ENCODE data around the gene GINS2. TPM values are rescaled to one million over a fixed set of nuclear protein-coding genes. Genes with fewer than 3 reads are reported as not detected.
A peak's percentile ranks its signal among the peaks of the same experiment; 100 is the strongest.

Gene GINS2
- total RNA-seq, 2 experiments from 2014 or later = 1.1 to 1.4 TPM

DNA sequence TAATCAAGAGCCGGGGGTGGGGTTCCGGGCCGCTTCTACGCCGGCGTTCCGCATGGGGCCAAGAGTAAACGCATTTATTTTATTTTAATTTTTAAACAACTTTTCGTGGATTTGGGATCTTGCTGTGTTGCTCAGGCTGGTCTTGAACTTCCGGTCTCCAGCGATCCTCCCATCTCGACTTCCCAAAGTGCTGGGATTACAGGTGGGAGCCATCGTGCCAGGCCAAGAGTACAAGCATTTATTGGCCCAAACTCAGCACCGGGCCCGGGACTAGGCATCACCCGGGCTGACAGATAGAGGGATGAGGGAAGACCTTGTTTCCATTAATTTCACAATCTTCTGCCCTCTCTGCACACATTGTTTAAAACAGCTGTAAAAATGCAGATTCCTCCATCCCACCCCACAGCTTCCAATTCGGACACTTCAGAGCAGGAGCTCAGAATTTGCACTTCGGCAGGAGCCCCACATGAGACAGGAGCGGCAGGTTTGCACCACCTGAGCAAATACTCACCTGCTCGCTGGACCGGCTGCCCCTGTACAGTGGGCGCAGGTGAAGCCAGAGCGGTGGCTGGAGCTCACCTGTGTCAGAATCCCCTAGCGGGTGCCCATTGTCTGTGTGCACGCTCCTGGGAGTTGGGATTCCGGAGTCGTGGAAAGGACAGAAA lies 663 bp upstream of the GINS2 start:
- Mint-ChIP-seq H3K4me1 (ENCODE audit: low read depth) (no peaks in the 10 kb centered on the region), H3K4me3 (peak overlapping the region; percentile 60), H3K27me3 (peaks cover 6% of the 10 kb centered on the region), H3K36me3 (ENCODE audit: low read depth) (no peaks in the 10 kb centered on the region), H3K27ac (no peak overlapping the region), H3K9me3 (no peaks in the 10 kb centered on the region)
- TF ChIP-seq CTCF (IDR thresholded peaks at IDR 0.05) = no peak
- peaks cover 26% of the 10 kb centered on the region for H3K4me1 ChIP-seq (ENCODE audit: insufficient read depth, low read length)
- DNase-seq (peak in 1 of 14 experiments; percentile 7), ATAC-seq (ENCODE audit: poor library complexity) (no peak)
- no peak overlapping the region for H3K27ac ChIP-seq (ENCODE audit: low read depth in 1 of 2, low read length in 2 of 2)
- H3K4me3 ChIP-seq (ENCODE audit: low read length) = peak overlapping the region; percentile 48
- ChIA-PET POLR2A (no interaction called here), CTCF (interaction anchor here (1.7 kb wide), 1 partner anchor 74 kb away, joined by 6 read pairs; no protein-coding TSS in a partner anchor)
- intact Hi-C loops (cut with DNase I, micrococcal nuclease) = loop anchor here in 1 of 2 experiments (5.0 kb wide), 2 partner anchors 113 to 863 kb away; no protein-coding TSS in a partner anchor
- H3K27me3 ChIP-seq (ENCODE audit: control insufficient read depth in 1 of 2, insufficient read depth in 2 of 2, low read length in 2 of 2) = peaks cover 0 to 3% of the 10 kb centered on the region in 2 experiments
- peaks cover 0 to 9% of the 10 kb centered on the region in 2 experiments for H3K9me3 ChIP-seq (ENCODE audit: control insufficient read depth in 1 of 2, insufficient read depth in 1 of 2, low read length in 2 of 2)
- H3K36me3 ChIP-seq (ENCODE audit: insufficient read depth, low read length) = no peaks in the 10 kb centered on the region

DNA sequence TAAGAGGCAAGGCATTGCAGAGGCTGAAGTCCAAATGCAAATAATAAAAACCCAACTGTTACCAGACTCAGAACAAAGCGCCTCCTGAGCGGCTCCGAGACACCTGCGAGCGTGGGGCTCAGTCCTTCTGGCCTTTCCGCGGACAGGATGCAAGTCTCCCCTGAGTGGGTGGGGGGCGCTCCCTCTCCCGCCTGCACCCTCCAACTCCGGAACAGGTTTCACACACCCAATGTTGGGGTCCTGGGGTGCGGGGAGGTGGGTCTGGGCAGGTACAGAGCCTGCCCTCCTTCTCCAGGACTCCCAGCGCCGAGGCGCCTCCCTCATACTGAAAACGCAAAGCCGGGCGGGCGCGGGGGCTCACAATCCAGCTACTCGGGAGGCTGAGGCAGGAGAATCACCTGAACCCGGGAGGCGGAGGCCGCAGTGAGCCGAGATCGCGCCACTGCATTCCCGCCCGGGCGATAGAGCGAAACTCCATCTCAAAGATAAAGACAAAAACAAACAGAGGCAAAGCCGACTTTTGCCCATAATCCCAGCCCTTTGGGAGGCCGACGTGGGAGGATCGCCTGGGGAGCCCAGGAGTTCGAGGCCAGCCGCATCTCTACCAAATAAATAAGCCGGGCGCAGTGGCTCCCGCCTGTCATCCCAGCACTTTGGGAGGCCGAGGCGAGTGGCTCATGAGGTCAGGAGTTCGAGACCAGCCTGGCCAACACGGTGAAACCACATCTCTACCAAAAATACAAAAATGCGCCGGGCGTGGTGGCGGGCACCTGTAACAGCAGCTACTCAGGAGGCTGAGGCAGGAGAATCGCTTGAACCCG lies 893 bp downstream of the GINS2 start:
- ChIA-PET CTCF (no interaction called here), POLR2A (no interaction called here)
- no peak for DNase-seq
- H3K27me3 Mint-ChIP-seq = no peaks in the 10 kb centered on the region
- peak overlapping the region; percentile 91 for H3K4me3 Mint-ChIP-seq
- no peaks in the 10 kb centered on the region for H3K9me3 Mint-ChIP-seq
- H3K36me3 Mint-ChIP-seq (ENCODE audit: low read depth) = no peaks in the 10 kb centered on the region
- peaks cover 26% of the 10 kb centered on the region for H3K4me1 ChIP-seq (ENCODE audit: insufficient read depth, low read length)
- no peak for ATAC-seq (ENCODE audit: poor library complexity)
- H3K9me3 ChIP-seq (ENCODE audit: control insufficient read depth in 1 of 2, insufficient read depth in 1 of 2, low read length in 2 of 2) = peaks cover 0 to 9% of the 10 kb centered on the region in 2 experiments
- intact Hi-C loops (cut with DNase I, micrococcal nuclease) = loop anchor here in 1 of 2 experiments (1.0 to 5.0 kb wide), 3 partner anchors 30 to 864 kb away; no protein-coding TSS in a partner anchor
- H3K27me3 ChIP-seq (ENCODE audit: control insufficient read depth in 1 of 2, insufficient read depth in 2 of 2, low read length in 2 of 2) = no peaks in the 10 kb centered on the region
- no peak for TF ChIP-seq CTCF (IDR thresholded peaks at IDR 0.05)
- no peaks in the 10 kb centered on the region for H3K36me3 ChIP-seq (ENCODE audit: insufficient read depth, low read length)
- peak overlapping the region; percentile 57 for H3K4me3 ChIP-seq (ENCODE audit: low read length)
- H3K27ac ChIP-seq (ENCODE audit: low read depth in 1 of 2, low read length in 2 of 2) = no peak overlapping the region
- no peaks in the 10 kb centered on the region for H3K4me1 Mint-ChIP-seq (ENCODE audit: low read depth)
- H3K27ac Mint-ChIP-seq = peak overlapping the region; percentile 61

GRCh38 chr16:85686912-85687591 lies 1.7 kb downstream of the GINS2 start:
- peak in 3 of 14 experiments; percentile 26 to 60 (median 28) for DNase-seq
- H3K36me3 ChIP-seq (ENCODE audit: insufficient read depth, low read length) = no peaks in the 10 kb centered on the region
- no peak overlapping the region for H3K4me3 ChIP-seq (ENCODE audit: low read length)
- Mint-ChIP-seq H3K27ac (no peak overlapping the region), H3K27me3 (no peaks in the 10 kb centered on the region), H3K4me3 (peak overlapping the region; percentile 91), H3K4me1 (ENCODE audit: low read depth) (no peaks in the 10 kb centered on the region), H3K36me3 (ENCODE audit: low read depth) (no peaks in the 10 kb centered on the region), H3K9me3 (no peaks in the 10 kb centered on the region)
- H3K4me1 ChIP-seq (ENCODE audit: insufficient read depth, low read length) = peaks cover 26% of the 10 kb centered on the region
- peaks cover 0 to 9% of the 10 kb centered on the region in 2 experiments for H3K9me3 ChIP-seq (ENCODE audit: control insufficient read depth in 1 of 2, insufficient read depth in 1 of 2, low read length in 2 of 2)
- ATAC-seq (ENCODE audit: poor library complexity) = no peak
- H3K27me3 ChIP-seq (ENCODE audit: control insufficient read depth in 1 of 2, insufficient read depth in 2 of 2, low read length in 2 of 2) = no peaks in the 10 kb centered on the region
- POLR2A ChIA-PET = no interaction called here
- intact Hi-C loops (cut with DNase I, micrococcal nuclease) = loop anchor here in 1 of 2 experiments (5.0 kb wide), 2 partner anchors 115 to 865 kb away; no protein-coding TSS in a partner anchor
- no peak for TF ChIP-seq CTCF (IDR thresholded peaks at IDR 0.05)
- H3K27ac ChIP-seq (ENCODE audit: low read depth in 1 of 2, low read length in 2 of 2) = no peak overlapping the region
- CTCF ChIA-PET = no interaction called here

Measured in CD4-positive, alpha-beta T cell (primary cell).